GM18868 (cell line): ENCODE measurements around the gene SPCS3.
"Not testable (repeated sequence)": the region's sequence is repeated elsewhere in the genome, so short reads cannot be mapped to it uniquely, and the experiment has no call there.

Experiments
- ATAC-seq: cut with Tn5 transposase; IDR thresholded peaks from one replicate; pipeline ENCODE4 v1.9.1; 2021; ENCODE audit warnings: mild to moderate bottlenecking, moderate library complexity; ENCODE audit not compliant: unreplicated experiment

SPCS3 gene

DNA sequence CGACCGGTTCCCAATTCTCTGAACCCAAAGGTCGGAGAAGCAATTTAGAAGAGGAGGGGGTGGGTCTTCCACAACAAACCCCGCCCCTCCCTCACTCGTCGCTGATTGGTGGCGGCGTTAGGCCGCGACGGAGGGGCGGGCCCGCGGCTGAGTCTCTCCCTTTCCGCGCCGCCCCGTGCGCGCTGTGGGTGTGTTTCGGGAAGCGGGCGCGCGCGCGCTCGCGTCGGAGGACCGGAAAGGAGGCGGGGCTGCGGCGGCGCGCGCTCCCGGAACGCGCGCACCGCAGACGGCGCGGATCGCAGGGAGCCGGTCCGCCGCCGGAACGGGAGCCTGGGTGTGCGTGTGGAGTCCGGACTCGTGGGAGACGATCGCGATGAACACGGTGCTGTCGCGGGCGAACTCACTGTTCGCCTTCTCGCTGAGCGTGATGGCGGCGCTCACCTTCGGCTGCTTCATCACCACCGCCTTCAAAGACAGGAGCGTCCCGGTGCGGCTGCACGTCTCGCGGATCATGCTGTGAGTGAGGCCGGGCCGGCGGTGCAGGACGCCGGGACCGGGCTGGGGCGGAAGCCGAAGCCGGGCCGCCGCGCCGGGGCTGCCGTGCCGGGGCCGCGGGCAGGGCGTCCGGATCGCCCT lies at the start of gene SPCS3:
Gene SPCS3, plus strand, starts transcription at position 263 of the 636 bp plus-strand sequence. Its CDS starts 111 bp downstream, at position 374.
- peak; percentile 90 for ATAC-seq

DNA sequence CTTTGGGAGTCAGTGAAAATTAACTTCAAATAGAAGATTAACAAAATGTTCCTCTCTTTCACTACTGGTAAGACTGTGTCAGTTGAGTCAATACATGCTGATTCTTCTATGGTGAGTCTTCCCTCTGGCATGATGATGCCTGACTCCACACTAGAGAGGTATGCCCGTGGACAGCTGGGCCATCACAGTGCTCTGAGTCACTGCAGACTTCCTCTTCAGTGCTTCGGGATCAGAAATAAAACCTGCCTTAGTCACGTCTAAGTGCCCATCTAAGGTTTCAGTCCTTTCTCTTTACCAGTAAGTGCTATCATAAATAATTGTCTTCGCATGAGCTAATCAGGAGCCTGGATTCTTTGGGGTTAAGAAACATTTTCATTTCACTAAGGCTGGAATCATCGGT lies 49.1 kb upstream of the SPCS3 start:
- ATAC-seq: peak; percentile 75

DNA sequence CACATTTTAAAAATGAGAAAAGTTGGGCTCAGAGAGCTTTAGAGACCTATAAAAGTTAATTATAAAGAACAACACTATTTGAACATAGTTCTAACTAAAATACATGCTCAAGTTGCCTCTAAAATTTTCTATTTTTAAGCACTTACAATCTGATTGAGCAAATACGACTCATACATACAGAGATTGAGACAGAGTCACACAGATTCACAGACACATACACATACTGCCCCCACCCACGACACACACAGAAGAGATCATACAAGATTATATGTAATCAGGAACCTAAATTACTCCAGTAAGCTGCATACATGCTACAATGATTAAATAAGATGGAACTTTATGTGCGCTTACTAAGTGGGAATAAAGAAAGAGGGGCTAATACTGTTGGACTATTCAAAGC lies 48.0 kb upstream of the SPCS3 start:
- no peak for ATAC-seq

DNA sequence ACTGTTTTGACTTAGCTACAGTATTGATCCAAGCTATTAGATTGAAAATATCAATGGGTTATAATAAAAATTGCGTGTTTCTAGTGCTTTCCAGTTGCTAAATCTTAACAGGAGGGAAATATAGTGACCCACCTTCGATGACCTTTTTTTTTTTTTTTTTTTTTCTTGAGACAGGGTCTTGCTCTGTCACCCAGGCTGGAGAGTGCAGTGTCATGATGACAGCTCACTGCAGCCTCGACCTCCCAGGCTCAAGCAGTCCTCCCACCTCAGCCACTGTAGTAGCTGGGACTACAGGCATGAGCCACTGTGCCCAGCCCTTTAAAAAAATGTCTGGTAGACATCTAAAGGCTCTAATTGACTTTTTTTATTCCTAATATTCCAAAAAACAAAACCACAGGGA lies 47.0 kb upstream of the SPCS3 start:
- ATAC-seq: no peak

DNA sequence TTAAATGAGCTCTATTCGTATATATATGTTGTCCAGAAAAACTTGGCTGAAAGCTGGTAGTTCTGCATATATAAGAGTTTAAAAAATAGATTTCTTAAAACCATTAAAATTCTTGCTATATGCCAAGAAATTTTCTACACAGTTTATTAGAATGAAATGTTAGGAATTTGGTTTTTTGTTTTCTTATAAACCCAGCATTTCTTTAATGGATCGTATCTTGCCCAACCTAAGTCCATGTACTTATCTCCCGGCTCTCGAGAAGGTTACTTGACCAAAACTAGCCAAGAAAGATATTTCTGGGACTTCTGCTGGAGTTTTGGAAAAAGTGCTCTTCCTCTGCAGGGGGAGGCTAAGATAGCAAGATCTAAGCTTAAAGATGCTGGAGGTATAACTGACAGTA lies 46.0 kb upstream of the SPCS3 start:
- ATAC-seq: no peak

DNA sequence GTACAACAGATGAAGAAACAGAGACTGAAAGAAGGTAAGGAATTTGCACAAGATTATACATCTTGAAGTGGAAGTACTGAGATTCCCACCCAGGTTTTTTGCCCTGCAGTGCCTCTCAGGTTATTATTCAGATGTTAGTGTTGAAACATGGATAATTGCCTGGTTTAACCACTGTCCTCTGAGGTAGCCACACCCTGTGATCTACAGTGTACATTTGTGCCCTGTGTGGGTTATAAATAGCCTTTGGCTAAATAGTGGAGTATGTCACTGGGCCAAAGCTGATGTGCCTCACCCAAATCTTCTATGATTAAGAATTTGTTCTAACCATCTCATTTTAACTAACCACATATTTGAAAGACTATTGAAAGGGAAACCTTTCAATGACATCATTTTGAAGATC lies 45.3 kb upstream of the SPCS3 start:
- no peak for ATAC-seq

DNA sequence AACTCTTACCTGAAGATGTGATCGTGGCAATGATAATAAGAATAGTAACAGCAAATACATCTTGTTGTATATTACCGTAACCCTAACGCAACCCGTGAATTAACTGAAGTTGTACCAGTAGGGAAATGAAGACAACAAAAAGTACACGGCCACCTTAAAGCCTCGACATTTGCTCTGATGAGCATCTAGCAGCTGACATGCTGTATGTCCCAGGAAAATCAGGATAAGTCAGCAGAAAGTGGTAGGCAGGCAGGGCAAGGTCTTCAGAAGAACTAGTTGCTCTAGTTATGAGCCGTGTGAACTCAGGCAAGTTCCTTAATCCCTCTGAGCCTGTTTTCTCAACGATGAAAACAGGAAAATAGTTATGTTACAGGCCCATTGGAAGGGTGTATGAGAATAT lies 43.1 kb upstream of the SPCS3 start:
- ATAC-seq: no peak

DNA sequence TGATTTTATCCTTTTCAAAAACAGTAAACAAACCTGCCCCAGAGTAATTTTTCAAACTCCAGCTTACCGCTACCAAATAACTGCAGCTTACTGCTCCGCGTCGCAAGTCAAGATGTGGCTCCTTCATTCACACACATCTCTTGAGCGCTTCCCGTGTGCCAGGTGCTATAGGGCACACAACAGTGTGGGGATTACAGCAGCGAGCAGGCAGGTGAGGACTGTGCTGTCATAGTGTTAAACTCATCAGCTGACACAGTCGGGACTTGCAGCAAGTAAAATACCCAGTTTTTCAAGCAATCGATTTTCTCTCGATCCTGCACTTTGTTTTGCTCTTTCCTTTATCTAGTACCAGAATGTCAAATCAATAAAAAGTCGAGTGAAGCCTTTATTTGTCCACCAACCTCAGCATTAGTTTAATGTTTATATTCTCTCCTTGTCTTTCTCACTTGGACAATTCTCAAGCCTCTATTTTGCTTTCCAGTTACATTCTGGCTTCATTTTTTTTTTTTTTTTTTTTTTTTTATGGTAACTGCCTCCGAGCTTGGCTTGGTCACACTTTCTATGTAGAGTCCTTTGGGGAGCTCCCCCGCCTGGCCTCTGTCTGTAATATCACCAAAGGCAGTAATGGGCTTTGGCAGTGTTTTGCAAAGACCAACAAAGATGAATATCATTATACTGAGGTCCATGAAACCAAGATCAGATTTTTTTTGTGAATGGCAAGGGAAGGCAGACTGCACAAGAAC lies 42.4 kb upstream of the SPCS3 start:
- peak; percentile 97 for ATAC-seq

DNA sequence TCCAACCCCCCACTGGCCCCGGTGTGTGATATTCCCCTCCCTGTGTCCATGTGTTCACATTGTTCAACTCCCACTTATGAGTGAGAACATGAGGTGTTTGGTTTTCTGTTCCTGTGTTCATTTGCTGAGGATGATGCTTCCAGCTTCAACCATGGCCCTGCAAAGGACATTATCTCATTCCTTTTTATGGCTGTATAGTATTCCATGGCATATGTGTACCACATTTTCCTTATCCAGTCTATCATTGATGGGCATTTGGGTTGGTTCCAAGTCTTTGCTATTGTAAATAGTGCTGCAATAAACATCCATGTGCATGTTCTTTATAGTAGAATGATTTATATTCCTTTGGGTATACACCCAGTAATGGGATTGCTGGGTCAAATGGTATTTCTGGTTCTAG lies 40.2 kb upstream of the SPCS3 start:
- not testable (repeated sequence) for ATAC-seq

DNA sequence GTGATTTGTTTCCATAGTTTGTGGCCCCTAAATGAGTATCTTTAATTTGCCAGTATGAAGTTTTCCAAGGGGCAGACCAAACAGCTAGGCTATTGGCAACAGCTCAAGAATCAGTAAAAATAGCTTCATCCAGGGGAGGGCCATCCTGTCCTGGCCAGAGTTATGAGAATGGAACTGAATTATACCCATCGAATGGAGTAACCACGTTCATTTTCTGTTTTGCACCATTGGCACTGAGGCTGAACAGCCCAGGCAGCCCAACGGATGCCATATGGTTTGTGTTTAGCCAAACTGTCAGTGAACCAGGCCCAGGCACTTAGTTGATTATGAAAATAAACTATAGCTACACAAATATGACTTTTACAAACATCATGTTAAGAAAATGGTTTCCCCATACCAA lies 33.0 kb upstream of the SPCS3 start:
- ATAC-seq: no peak

DNA sequence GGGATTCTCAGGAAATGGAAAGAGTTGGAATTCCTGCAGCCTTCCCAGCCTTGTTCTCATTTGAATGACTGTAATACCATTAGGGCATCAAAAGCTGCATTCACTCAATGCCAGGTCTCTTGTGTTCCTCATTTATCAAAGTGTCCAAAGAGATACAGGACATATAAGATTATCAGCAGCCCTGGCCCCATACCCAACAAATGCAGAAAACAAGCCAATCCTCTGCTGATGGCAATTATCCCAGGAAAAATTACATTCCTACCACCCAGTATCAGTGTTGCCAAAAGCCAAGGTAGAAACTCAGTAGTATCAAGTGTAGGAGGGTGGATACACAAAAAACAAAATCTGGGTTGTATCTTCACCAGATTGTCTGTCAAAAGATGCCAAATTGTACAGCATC lies 32.2 kb upstream of the SPCS3 start:
- no peak for ATAC-seq

DNA sequence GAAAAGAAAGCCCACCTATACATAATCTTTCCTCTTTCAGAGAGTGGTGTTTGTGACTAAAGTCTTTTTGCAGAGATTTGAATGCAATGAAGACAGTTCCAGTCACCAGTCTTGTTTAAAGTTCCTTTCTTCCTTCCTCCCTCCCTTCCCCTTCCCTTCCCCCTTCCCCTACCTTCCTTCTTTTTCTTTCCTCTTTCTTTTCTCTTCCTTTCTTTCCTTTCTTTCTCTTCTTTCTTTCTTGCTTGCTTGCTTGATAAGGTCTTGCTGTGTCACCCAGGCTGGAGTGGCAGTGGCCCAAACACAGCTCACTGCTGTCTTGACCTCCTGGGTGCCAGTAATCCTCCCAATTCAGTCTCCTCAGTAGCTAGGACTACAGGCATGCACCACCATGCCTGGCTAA lies 31.7 kb upstream of the SPCS3 start:
- no peak for ATAC-seq

DNA sequence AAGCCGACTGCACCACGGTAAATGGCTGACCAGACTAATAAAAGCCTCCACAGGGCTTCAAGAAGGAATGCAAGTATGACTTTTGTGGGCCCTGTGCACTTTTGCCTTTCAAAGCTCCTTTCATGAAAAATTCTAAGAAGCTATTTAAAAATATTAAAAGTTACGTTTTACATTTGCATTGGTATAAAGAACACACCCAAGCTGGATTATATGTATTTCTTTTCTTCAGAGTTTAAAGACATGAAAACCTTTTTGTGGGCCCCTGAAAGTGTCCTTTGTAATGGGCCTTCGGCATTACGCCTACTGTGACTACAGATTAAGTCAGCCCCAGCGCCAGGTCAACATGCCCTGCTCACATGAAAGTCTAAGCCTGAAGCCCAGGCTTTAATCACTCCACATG lies 30.2 kb upstream of the SPCS3 start:
- ATAC-seq: no peak

DNA sequence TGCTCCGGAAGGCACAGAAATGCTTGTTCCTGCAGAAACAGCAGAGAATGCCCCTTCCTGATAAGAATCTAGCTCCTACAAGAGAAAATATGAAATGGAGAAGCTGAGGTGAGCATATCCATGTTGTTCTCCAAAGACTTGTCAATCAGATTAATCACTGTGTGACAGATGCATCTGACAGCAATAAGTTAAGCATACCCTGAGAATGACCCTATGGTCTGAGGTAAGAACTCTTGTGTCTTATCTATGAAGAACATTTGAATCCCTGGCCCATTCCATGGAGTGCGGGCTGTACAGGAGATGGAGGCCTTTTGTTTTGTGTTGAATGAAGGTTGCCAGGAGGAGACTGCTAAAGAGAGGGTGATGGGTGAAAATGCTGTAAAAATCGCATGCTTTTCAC lies 29.2 kb upstream of the SPCS3 start:
- no peak for ATAC-seq

DNA sequence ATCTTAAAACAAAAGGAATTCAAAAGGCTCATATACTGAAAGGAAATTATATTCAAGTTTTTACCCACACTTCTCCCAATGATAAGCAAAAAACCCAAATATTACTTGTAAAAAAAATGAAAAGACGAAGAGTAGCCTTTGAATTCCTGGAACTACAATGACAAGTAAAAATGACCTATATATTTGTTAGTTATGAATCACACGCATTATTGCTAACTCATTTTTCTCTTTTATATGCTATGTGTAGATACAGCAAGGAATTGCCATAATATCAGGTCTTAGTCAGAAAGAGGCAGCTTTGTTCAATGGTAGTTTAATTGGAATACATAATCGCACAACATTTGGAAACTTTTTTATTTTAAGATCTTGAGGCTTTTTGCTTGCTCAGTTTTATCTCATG lies 28.0 kb upstream of the SPCS3 start:
- ATAC-seq: no peak

DNA sequence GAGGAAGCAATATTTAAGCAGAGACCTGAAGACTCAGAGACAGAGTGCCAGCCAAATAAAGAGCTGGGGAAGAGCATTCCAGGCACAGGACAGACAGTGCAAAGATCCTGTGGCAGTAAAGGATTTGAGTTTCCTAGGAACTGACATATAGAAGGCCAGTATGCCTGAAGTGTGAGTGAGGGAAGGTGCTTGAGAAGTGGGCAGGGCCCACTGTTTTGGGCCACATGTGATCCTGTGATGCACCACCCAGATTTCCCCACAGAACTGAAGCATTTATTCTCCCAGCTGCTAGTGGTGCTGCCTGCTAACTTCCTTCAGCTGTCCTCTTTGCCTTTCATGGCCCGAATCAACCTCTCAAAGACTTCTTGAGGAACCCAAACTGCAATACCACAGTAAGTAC lies 26.8 kb upstream of the SPCS3 start:
- no peak for ATAC-seq

DNA sequence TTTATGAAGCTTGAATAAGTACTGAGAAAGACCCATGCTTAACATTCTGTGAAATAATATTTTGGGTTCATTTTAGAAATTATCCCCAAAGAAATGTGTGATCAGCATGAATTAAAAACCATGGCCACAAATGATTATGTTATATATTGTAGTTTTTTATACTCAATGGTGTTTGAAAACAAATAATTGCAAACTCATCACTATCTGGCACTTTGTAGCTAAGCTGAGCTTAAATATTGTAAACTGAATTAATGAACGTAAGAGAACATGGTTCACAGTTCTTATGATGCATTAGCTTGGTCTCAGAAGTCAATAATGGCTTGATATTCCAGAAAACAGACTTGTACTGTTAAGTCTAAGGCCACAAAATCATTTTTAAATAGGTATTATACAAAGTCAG lies 26.1 kb upstream of the SPCS3 start:
- ATAC-seq: no peak

DNA sequence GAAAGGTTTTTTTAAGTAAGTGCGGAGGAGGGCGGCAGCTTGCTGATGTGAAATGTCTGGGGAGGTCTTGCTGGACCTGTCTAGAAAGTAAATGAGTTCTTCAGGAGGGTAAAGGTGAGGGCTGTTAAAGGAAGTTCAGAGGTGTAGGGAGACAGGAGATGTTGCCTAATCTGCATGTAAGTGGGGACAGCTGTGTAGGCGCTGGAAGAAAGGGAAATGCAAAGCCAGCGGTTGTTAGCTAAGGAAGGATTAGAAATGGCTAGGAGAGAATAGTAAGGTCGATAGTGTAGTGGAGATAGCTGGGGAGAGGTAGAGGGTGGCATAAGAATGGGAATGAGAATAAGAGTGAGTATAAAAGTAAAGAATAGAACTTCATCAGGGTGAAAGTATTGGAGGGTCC lies 23.9 kb upstream of the SPCS3 start:
- not testable (repeated sequence) for ATAC-seq

DNA sequence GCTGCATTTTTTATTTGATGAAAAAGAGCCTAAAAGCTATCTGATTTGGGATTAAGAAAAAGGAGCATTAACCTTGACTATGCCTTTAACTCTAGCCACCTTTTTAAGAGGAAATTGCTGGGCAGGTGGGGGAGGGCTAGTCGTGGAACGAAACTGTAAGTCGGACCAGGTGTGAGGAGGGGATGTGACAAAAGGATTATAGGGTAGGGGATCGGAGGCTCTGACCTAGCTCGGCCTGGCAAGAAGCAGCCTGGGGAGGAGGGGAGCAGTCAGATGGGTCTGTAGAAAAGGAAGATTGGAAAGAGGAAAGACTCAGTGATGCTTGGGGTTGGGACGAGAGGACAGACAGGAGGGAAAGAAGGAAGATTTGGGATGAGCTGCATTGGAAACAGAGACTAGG lies 21.1 kb upstream of the SPCS3 start:
- no peak for ATAC-seq

DNA sequence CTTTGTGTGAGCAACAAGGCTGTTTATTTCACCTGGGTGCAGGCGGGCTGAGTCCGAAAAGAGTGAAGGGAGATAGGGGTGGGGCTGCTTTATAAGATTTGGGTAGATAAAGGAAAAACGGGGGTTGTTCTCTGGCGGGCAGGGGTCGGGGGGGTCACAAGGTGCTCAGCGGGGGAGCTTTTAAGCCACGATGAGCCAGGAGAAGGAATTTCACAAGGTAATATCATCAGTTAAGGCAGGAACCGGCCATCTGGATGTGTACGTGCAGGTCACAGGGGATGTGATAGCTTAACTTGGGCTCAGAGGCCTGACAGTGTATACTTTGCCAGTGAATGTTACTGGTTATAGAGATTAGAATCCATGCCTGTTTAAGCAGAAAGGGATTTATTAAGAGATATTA lies 19.7 kb upstream of the SPCS3 start:
- no peak for ATAC-seq

DNA sequence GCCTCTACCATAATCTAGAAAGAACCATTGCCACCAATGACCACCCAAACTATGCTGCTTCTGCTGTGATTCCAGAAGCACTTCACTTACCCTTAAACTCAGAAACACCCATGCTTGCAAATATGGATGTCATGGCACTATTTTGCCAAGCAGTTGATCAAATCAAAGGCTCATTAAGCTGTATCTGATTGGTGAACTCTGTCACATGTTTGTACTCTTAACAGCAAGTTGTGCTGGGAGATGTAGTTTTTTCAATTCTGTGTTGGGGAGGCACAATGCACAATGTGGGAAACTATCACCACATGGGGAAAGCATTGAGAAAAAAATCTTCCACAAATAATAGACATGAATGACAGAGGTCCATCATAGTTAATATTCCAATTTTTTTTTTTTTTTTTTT lies 19.2 kb upstream of the SPCS3 start:
- ATAC-seq: no peak

DNA sequence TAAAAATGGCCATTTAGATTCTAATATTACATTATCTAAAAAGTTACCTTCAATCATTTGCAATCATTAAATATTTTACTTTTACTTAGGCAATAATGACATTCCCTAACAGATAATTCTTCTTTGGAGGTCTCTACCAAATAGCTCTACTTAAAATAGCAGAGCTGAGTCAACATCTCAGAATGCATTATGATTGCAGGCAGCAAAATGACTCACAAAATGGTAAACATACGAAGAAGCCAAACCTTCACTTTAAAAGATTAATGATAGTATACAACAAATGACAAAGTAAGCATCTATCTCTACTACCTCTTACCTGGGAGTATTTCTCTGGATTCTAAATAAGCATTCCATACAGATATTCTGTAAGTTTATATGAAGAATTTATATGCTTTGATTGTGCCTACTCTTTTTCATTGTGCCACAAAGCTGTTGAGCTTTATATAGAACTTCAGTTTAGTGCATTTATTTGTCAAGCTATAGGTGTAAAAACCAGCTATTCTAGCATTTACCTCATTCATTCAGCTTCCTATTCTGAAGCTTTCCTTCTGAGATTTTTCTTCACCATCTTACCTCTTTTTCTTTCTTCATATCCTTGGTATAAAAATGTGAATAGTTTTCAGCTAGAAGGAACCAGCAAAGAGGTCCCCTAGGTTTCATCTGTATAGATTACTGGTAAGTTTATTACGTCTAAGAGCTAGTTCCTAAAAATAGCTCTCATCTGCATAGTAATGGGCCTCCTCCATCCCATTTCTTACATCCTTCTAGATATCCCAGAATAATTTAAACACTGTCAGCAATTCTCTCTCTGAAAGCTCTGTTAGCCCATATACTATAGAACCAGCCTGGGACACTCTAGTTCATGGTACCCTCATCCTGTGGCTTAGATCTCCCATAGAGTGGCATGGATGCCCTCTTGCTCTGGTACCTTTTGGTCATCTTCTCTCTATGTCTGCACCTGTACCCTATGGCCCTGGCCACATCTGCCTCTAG lies 17.2 kb upstream of the SPCS3 start:
- ATAC-seq: no peak
